ENCODE results near the gene AVEN.
A peak's percentile ranks its signal among the peaks of the same experiment; 100 is the strongest.
"Not testable (repeated sequence)": the region's sequence is repeated elsewhere in the genome, so short reads cannot be mapped to it uniquely, and the experiment has no call there.

AVEN gene, protein sequence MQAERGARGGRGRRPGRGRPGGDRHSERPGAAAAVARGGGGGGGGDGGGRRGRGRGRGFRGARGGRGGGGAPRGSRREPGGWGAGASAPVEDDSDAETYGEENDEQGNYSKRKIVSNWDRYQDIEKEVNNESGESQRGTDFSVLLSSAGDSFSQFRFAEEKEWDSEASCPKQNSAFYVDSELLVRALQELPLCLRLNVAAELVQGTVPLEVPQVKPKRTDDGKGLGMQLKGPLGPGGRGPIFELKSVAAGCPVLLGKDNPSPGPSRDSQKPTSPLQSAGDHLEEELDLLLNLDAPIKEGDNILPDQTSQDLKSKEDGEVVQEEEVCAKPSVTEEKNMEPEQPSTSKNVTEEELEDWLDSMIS

DNA sequence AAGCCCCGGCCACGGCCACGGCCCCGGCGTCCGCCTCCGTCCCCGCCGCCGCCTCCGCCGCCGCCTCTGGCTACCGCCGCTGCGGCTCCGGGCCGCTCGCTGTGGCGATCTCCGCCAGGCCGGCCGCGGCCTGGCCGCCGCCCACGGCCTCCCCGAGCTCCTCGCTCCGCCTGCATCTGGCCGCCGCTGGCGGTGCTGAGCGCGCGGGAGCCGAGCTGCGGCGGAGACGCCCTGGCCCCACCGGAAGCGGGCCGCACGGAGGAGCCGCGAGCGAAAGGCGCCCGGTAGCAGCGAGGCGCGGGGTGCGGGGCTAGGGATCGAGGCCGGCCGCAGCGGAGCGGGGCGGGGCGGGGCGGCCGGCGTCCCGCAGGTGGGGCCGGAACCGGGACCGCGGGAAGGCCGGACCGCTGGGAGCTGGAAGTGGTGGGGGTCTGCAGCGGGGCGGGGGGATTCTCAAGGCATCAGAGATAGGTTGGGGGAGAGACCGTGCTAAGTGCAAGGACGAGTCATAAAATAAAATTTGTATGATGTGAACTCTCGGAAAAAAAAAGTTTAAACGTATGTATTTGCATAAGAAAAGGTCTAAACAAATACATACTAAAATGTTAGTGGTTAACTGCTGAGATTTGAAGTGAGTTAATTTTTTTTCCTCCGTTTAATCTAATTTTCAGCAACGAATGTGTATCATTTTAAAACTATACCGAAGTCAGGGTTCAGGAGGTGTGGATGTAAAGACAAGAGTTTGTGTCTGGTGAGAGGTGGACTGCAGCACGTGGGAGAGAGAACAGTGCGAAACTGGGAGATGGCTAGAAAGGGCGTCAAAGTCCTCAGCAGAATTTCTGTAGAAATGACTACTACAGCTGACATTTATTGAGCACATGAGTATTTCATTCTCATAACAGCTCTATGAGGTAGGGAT is at the start of gene AVEN:
AVEN (minus strand) TSS at position 334 of the 919 bp plus-strand sequence; CDS start at position 176, 158 bp downstream.
- peak; percentile 72 for DNase-seq (ENCODE audit: low spot score)

DNA sequence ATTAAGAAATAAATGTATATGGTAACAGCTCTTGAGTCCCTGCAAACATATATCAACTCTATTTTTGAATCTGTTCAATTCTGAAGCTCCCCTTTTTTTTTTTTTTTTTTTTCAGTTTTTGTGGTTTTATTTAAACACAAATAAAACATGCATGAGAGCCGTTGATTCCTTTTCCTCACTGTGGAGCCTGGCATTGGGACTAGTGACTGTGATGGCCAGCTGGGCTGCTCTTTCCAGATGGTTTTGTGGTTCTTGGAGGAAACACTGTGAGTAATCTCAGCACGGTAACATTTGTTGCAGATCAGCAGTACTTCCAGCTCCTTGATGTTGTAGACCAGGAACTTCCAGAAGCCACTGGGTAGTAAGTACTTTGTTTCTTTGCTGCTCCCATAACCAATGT is 46.7 kb upstream of the AVEN start:
- peak; percentile 26 for DNase-seq (ENCODE audit: low spot score)

DNA sequence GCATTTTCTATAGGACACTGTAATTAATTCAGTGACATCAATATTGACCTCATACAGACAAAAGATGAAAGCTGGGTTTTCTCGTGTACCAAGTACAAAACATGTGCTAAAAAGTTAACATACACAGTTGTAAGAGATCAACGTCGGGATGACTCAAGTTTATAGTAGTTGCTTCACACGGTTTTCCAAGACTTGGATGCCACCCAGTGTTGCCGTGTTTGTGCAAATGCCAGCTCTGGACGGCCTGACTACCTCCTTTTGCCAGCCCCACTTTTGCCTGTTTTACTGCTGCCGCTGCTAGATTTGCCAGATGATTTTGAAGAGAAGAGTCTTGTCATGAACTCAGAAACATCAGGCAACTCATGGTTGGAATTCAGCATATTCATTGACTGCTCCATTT is 45.1 kb upstream of the AVEN start:
- peak; percentile 77 for DNase-seq (ENCODE audit: low spot score)

DNA sequence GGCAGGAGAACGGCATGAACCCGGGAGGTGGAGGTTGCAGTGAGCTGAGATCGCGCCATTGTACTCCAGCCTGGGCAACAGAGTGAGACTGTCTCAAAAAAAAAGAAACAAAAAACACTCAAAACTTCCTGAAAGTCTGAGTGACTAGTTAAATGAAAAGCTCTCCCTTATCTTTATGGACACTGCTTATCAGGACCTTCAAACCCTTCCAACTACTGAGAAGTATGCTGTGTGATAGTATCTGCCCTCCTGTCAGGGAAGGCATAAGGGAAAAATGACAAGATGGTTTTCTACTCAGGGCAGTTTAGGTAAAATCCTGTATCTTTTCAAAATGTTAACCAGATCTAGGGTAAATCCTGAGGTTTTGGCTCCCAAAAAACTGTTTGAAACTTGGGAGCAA is 40.9 kb upstream of the AVEN start:
- no peak for DNase-seq (ENCODE audit: low spot score)

DNA sequence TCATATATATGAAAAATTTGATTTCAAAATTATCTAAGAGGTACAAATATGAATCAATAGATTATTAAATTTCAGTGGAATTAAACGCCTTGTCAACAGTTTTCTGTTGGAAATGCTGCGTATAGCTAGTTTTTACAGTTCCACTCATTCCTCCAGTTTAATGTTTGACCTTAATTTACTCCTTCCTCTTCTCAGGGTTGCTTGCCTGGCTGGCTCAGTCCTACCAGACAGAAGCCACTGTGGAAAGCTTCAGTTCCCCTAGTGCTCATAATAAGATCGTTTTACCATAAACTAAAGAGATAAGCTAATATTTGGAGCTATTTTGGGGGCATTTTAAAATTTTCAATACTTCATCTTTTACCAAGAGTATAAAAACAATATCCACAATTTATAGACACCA is 39.9 kb upstream of the AVEN start:
- DNase-seq (ENCODE audit: low spot score), result no peak

DNA sequence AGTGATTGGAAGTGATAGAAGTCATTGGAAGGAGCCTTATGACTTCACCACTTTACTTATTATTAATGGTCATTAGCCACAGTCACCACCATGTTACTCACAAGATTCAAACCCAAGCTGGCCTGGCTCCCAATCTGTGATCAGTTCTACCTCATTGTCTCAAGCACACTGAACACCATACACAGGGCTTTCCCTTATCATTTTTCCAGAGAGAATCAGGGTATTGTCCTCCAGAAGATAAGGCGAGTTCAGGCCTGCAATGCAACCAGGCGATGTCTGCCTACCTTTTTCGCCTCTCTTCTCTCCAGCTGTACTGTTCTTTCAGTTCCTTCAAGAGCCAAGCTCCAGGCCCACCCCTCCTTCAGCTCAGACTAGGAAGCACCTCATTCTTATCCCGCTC is 37.8 kb upstream of the AVEN start:
- DNase-seq (ENCODE audit: low spot score), result no peak

DNA sequence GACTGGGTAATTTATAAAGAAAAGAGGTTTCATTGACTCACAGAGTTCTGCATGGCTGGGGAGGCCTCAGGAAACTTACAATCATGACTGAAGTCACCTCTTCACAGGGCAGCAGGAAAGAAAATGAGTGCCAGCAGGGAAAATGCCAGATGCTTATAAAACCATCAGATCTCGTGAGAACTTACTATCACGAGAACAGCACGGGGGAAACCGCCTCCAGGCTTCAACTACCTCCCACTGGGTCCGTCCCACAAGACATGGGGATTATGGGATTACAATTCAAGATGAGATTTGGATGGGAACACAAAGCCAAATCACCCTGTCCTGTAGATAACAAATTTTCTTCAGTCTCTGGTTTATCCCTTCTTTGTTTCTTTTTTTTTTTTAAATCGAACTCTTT is 31.0 kb upstream of the AVEN start:
- DNase-seq (ENCODE audit: low spot score), result no peak

DNA sequence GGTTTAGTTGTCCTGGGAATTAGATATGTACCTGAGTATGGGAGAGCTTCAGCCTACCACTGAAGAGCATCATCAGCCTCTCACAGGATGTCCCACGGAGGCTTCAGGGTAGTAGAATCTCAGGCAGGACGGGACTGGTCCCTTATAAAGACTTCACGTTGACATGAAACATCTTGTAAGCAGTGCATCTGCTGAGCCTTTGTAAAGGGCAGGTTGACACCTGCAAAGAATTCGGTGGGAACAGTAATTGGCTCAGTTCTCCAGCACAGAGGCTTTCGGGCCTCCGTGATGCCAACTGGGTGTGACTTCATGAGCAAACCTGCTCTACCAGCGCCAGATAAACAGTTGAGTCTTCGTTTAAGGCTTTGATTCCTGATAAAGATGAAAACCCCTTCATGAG is 26.9 kb upstream of the AVEN start:
- DNase-seq (ENCODE audit: low spot score), result no peak

DNA sequence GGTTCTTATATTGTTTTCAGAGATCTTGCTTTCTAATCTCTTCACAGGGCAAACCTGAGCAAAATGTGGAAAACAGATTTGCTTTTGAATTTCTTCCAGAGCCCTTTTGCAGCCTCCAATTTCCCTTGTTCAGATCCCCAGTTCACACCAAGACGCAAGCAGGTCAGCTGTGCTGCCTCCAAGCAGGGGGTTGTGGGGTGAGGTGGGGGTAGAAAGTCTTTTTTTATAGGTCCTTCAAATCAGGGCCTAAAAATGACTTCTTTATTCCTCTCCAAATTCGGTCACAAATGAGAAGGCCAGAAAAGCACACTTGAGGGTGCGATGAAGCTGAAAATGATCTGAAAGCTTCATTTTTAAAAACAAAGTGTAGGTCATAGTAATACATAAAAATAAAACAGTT is 26.3 kb upstream of the AVEN start:
- no peak for DNase-seq (ENCODE audit: low spot score)

DNA sequence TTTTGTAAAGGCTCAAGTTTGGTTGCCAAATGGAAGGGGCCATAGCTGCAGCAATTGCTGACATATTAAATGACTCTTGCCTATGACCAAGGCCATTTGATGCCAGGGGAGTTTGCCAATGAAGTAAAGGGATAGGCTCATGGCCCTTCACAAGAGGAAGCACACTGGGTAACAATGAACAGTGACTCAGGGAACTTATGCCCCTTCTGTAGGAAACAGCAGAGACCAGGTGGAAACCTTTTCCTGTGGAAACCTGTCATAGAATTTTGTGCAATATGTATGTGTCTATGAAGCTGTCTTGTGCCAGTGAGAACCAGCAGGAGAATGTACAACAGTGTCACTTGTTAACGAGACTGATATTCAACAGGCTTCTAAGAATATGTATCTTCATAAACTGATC is 25.4 kb upstream of the AVEN start:
- no peak for DNase-seq (ENCODE audit: low spot score)

DNA sequence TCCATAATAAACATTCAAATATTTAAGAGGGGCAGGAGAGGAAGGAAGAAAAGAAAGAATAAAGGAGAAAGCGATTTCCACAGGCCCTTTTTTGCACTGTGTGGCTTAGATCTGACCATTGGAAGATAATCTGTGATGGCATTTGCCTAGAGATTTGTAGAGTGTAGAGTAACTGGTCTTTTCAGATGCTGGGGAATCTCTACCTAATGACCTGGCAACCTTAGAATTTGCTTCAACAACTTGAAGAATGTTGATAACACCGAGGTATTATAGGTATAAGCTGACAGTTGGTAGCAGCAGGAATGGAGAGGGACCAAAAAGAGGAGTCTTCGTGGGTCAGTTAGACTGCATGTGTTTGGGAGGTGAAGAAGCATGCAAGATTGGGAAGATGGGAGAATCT is 20.9 kb upstream of the AVEN start:
- DNase-seq (ENCODE audit: low spot score), result no peak

DNA sequence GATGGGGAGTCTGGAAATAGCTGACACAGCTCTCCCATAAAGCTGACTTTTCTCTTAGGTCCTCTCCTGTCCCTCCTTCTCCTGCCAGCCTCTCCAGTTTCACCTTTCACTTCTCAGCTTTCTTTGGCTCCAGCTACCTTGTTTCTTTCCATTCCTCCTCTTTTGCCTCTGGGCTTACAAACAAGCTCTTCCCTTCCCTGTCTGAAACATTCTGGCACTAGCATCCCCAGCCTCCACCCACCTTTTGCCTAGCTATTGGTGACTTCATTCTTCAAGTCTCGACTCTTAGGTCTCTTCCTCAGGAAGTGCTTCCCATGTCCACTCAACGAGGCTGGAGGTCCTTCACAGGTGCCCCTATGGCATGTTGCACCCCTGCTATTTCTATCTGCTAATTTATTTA is 20.5 kb upstream of the AVEN start:
- DNase-seq (ENCODE audit: low spot score), result no peak

DNA sequence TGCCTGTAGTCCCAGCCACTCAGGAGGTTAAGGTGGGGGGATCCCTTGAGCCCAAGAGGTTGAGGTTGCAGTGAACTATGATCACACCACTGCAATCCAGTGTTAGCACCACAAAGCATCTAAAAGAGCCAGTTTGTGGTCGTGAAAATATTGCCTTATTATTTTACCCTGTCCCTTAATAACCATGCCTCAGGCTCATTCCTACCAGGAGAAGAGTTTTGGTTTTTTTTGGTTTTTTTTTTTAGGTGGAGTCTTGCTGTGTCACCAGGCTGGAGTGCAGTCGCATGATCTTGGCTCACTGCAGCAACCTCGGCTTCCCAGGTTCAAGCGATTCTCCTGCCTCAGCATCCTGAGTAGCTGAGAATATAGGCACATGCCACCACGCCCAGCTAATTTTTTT is 17.9 kb upstream of the AVEN start:
- DNase-seq (ENCODE audit: low spot score), result no peak

DNA sequence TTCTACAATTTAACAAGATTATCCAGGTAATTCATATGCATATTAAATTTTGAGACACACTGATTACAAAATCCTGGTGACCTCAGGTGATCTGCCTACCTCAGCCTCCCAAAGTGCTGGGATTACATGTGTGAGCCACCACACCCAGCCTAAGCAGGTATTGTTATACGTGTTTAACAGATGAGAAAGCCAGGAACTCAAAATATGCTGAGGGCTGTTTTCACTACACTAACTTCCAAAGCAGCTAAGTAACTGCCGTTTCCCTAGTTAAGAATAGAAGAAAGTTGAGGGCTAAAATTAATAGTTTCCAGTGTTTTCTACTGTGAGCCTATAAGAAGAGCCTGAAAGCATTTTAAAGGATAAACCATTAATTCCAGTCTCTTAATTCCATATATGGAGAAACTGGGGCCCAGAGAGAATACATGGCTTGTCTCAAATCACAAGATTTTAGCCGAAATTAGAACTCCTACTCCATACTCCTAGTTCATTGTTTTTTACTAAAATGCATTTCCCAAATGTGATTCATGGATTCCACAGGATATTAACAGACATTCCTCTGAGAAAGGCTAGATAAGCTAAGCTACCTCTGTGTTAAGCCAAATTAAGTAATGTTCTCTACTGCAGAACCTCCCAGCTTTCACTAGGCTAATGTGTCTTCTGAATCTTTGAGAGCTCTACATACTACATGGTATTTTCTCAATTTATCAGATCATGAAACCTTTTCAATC is 17.0 kb upstream of the AVEN start:
- DNase-seq (ENCODE audit: low spot score), result peak; percentile 59

DNA sequence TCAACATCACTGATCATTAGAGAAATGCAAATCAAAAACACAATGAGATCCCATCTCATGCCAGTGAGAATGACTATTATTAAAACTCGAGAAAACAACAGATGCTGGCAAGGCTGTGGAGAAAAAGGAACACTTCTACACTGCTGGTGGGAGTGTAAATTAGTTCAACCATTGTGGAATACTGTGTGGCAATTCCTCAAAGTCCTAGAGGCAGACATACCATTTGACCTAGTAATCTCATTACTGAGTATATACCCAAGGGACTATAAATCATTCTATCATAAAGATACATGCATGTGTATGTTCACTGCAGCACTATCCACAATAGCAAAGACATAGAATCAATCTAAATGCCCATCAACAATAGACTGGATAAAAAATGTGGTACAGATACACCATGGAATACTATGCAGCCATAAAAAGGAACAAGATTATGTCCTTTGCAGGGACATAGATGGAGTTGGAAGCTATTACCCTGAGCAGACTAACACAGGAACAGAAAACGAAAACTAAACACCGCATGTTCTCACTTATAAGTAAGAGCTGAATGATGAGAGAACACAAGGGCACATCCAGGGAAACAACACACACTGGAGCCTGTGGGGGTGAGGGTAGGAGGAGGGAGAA is 15.2 kb upstream of the AVEN start:
- no peak for DNase-seq (ENCODE audit: low spot score)

DNA sequence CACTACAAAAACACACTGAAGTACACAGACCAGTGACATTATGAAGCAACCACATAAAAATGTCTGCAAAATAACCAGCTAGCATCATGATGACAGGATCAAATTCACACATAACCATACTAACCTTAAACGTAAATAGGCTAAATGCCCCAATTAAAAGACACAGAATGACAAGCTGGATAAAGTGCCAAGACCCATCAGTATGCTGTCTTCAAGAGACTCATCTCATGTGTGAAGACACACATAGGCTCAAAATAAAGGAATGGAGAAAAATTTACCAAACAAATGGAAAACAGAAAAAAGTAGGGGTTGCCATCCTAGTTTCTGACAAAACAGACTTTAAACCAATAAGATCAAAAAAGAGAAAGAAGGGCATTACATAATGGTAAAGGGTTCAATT is 11.4 kb upstream of the AVEN start:
- DNase-seq (ENCODE audit: low spot score), result not testable (repeated sequence)

DNA sequence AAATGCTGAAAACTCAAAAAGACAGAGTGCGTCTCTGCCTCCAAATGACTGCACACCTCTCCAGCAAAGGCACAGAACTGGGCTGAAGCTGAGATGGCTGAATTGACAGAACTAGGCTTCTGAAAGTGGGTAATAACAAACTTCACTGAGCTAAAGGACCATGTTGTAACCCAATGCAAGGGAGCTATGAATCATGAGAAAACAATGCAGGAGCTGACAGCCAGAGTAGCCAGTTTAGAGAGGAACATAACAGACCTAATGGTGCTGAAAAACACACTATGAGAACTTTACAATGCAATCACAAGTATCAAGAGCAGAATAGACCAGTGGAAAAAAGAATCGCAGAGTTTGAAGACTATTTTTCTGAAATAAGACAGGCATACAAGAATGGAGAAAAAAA is 10.1 kb upstream of the AVEN start:
- no peak for DNase-seq (ENCODE audit: low spot score)

DNA sequence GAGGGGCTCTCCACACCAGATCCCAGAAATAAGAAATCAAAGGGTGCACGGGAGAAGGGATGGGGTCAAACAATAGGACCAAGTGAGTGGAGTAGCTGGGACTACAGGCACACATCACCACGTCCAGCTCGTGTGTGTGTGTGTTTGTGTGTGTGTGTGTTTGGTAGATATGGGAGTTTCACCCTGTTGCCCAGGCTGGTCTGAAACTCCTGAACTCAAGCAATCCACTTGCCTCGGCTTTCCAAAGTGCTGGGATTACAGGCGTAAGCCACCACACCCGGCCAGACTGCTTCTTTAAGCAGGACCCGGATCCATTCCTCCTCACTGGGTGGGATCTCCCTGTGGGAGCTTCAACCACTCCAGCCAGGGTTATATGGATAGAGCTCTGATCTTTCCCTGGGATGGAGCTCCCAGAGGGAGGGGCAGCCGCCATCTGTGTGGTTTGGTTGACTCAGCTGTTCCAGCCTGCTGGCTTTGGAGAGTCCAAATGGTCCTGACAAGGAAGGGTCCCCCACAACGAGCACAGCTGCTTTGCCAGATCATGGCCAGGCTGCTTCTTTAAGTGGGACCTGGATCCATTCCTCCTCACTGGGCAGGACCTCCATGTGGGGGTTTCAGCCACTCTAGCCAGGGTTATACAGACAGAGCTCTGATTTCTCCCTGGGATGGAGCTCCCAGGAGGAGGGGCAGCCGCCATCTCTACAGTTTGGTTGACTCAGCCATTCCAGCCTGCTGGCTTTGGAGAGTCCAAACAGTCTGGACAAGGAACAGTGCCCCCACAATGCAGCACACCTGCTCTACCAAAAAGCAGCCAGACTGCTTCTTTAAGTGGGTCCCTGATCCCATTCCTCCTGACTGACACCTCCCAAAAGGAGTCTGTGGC is 9.1 kb upstream of the AVEN start:
- no peak for DNase-seq (ENCODE audit: low spot score)

DNA sequence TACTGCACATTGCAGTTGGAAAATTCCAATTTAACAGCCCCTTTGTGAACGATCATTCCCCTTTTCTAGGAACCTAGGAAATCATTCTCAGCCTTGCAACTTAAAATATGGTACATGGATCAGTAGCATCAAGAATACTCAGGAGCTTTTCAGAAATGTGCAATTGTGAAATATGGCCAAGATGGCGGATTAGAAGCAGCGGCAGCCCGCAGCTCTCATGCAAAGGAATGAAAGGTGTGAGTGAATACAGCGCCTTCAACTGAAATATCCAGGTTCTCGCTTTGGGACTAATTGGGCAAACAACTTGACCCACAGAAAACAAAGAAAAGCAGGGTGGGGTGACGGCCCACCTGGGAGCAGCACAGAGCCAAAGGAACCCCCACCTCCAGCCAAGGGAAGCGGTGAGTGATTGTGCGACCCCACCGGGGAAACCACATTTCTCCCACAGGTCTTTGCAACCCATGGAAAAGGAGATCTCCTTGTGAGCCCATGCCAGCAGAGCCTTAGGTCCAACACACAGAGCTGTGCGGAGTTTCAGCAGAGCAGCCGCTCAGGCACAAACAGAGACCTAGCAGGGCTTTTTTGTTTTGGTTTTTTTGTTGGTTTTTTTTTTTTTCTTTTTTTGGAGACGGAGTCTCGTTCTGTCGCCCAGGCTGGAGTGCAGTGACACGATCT is 7.6 kb upstream of the AVEN start:
- DNase-seq (ENCODE audit: low spot score), result no peak

DNA sequence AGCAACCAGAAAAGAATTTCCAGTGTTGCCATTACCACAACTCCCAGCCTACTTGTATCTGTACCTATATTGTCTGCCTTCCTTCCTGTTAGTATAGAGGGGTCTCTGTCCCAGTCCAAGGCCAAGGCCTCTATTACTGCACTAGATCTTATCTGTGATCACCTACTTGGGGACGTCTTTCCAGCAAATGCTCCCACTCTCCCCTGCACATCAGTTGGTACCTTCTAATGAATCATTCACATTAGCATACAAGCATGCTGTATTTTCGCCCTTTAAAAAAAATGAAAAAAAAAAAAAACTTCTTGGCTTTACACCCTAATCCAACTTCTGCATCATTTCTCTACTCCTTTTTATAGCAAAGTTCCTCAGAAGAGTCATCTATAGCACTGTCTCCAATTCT is 4.8 kb upstream of the AVEN start:
- no peak for DNase-seq (ENCODE audit: low spot score)

DNA sequence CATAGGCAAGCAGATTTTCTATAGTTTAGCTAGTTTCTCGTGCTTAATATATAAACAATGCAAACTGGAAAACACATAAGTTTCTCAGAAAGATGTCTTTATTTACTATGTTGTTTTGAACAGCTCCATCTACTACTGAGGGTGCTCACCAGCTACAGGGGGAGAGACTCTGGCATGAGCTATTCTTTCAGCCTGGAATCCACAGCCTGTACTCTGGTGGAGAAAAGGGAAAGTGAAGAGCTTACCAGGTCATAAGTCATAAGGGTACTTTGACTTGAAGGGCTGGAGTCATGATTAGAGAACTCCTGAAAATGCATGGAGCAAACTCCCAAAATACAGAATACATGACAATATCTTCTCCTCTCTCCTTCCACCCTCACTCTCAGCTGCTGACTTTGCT is 4.4 kb upstream of the AVEN start:
- no peak for DNase-seq (ENCODE audit: low spot score)
